MM.1S (cell line): ENCODE data around the gene KIRREL1.

ENCODE experiments used
- DNase-seq: peaks from one replicate; pipeline ENCODE4 v3.0.0-alpha.2; 2015
- H2AFZ ChIP-seq: fragments of 300-600 bp; sonication (generic); 2 replicates; pipeline ENCODE4 v1.6.0; 2016; ENCODE audit warnings: antibody characterized with exemption, low read length
- H3F3A ChIP-seq: fragments of 300-600 bp; sonication (generic); 2 replicates; pipeline ENCODE4 v1.6.1; 2016; ENCODE audit warnings: mild to moderate bottlenecking, antibody characterized with exemption, low read length, moderate library complexity, mixed read lengths; ENCODE audit not compliant: insufficient read depth
- H3K27ac ChIP-seq: fragments of 300-600 bp; sonication (generic); 2 replicates; pipeline ENCODE4 v1.5.1; 2016; ENCODE audit warnings: mild to moderate bottlenecking, low read length
- H3K27me3 ChIP-seq: fragments of 300-600 bp; sonication (generic); replicated peaks from 2 replicates; pipeline ENCODE4 v1.6.0; 2016; ENCODE audit warnings: low read length; ENCODE audit not compliant: insufficient read depth
- H3K36me3 ChIP-seq: fragments of 300-600 bp; sonication (generic); replicated peaks from 2 replicates; pipeline ENCODE4 v1.6.1; 2016; ENCODE audit warnings: mild to moderate bottlenecking, low read length, mixed read lengths; ENCODE audit not compliant: insufficient read depth
- H3K4me1 ChIP-seq: fragments of 300-600 bp; sonication (generic); 2 replicates; pipeline ENCODE4 v1.6.1; 2016; ENCODE audit warnings: low read length, mixed read lengths
- H3K4me2 ChIP-seq: fragments of 300-600 bp; sonication (generic); 2 replicates; pipeline ENCODE4 v1.6.0; 2016; ENCODE audit warnings: low read depth, low read length
- H3K4me3 ChIP-seq: fragments of 300-600 bp; sonication (generic); 2 replicates; pipeline ENCODE4 v1.5.1; 2016; ENCODE audit warnings: low read length, mixed read lengths
- H3K79me2 ChIP-seq: fragments of 300-600 bp; sonication (generic); 2 replicates; pipeline ENCODE4 v1.6.1; 2016; ENCODE audit warnings: mixed run types, low read length, mixed read lengths
- H3K9ac ChIP-seq: fragments of 300-600 bp; sonication (generic); 2 replicates; pipeline ENCODE4 v1.6.1; 2016; ENCODE audit warnings: low read length, mixed read lengths
- H3K9me2 ChIP-seq: fragments of 300-600 bp; sonication (generic); replicated peaks from 2 replicates; pipeline ENCODE4 v1.6.1; 2016; ENCODE audit warnings: mild to moderate bottlenecking, low read length, mixed read lengths; ENCODE audit not compliant: insufficient read depth
- H3K9me3 ChIP-seq: fragments of 300-600 bp; sonication (generic); replicated peaks from 2 replicates; pipeline ENCODE4 v1.6.1; 2016; ENCODE audit warnings: mild to moderate bottlenecking, low read length, mixed read lengths; ENCODE audit not compliant: insufficient read depth
- H4K20me1 ChIP-seq: fragments of 300-600 bp; sonication (generic); 2 replicates; pipeline ENCODE4 v1.6.1; 2016; ENCODE audit warnings: mild to moderate bottlenecking, low read length, moderate library complexity, mixed read lengths; ENCODE audit not compliant: insufficient read depth
- CTCF ChIP-seq: fragments of 300-600 bp; sonication (generic); IDR thresholded peaks from 2 replicates; pipeline ENCODE4 v1.5.1; 2016; ENCODE audit warnings: antibody characterized with exemption, low read length, mixed read lengths
- EZH2 ChIP-seq: fragments of 300-600 bp; sonication (generic); optimal IDR thresholded peaks from 2 replicates; pipeline ENCODE3; 2017; ENCODE audit warnings: low read depth, mild to moderate bottlenecking, antibody characterized with exemption, low read length, mixed read lengths
- EZH2phosphoT487 ChIP-seq: fragments of 300-600 bp; sonication (generic); IDR thresholded peaks from 2 replicates; pipeline ENCODE4 v1.6.1; 2018; ENCODE audit warnings: antibody characterized with exemption, low read length

KIRREL1 gene

GRCh38 chr1:158054721-158055120 lies 61.3 kb downstream of the KIRREL1 start:
- TF ChIP-seq EZH2 (no peak), CTCF (no peak), EZH2phosphoT487 (no peak)
- no peak for DNase-seq
- H3K9ac ChIP-seq, result no peak overlapping the region
- no peaks in the 10 kb centered on the region for H3K27me3 ChIP-seq
- no peaks in the 10 kb centered on the region for H3K36me3 ChIP-seq
- H3K4me1 ChIP-seq, result no peaks in the 10 kb centered on the region
- no peak overlapping the region for H2AFZ ChIP-seq
- H3F3A ChIP-seq, result no peaks in the 10 kb centered on the region
- no peak overlapping the region for H3K4me2 ChIP-seq
- H3K27ac ChIP-seq, result no peak overlapping the region
- H3K9me3 ChIP-seq, result no peaks in the 10 kb centered on the region
- no peaks in the 10 kb centered on the region for H3K9me2 ChIP-seq
- H4K20me1 ChIP-seq, result no peaks in the 10 kb centered on the region
- no peak overlapping the region for H3K4me3 ChIP-seq
- H3K79me2 ChIP-seq, result no peaks in the 10 kb centered on the region

GRCh38 chr1:158055854-158056253 lies 62.4 kb downstream of the KIRREL1 start:
- H4K20me1 ChIP-seq, result no peaks in the 10 kb centered on the region
- TF ChIP-seq EZH2phosphoT487 (no peak), EZH2 (no peak), CTCF (no peak)
- H3K4me1 ChIP-seq, result no peaks in the 10 kb centered on the region

DNA sequence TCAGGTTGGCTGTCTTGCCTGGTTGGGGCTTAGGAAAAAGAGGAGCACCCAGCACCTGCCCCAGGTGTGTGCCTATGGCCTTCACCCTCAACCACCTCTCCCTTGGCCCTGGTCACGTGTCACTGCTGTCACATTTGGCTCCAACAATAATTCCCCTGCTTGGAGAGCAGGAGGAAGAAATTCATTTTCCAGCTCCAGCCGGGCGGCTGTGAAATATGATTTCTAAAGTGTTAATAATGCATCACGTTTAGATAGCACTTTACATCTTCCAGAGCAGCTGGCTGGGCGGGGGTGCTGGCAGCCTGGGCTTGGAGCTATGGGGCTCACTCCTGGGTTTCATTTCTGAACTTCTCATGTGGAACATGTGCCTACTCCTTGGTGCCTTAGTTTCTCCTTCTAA lies 63.1 kb downstream of the KIRREL1 start:
- H3K9me3 ChIP-seq, result no peaks in the 10 kb centered on the region
- H3F3A ChIP-seq, result no peaks in the 10 kb centered on the region
- no peak overlapping the region for H3K4me3 ChIP-seq
- no peak overlapping the region for H3K9ac ChIP-seq
- peaks cover 4% of the 10 kb centered on the region; the same call in 1 of the 2 replicates for H3K27me3 ChIP-seq
- H4K20me1 ChIP-seq, result no peaks in the 10 kb centered on the region
- H3K4me2 ChIP-seq, result no peak overlapping the region
- H3K79me2 ChIP-seq, result no peaks in the 10 kb centered on the region
- TF ChIP-seq EZH2phosphoT487 (no peak), EZH2 (no peak), CTCF (no peak)
- no peaks in the 10 kb centered on the region for H3K9me2 ChIP-seq
- no peaks in the 10 kb centered on the region for H3K4me1 ChIP-seq
- no peak overlapping the region for H3K27ac ChIP-seq
- no peaks in the 10 kb centered on the region for H3K36me3 ChIP-seq
- DNase-seq, result no peak
- no peak overlapping the region for H2AFZ ChIP-seq

More at GRCh38 chr1:158055854-158056253, 62.4 kb downstream of the KIRREL1 start:
- Histone ChIP-seq H3K4me2 (no peak overlapping the region), H3K9me3 (no peaks in the 10 kb centered on the region), H3F3A (no peaks in the 10 kb centered on the region), H3K27ac (no peak overlapping the region), H3K9ac (no peak overlapping the region), H3K4me3 (no peak overlapping the region), H3K36me3 (no peaks in the 10 kb centered on the region), H3K79me2 (no peaks in the 10 kb centered on the region), H3K9me2 (no peaks in the 10 kb centered on the region), H2AFZ (no peak overlapping the region), H3K27me3 (peaks cover 4% of the 10 kb centered on the region; the same call in 1 of the 2 replicates)
- DNase-seq, result no peak
